K562 (cell line): ENCODE results near the gene LRCH1. TPM values are rescaled to one million over a fixed set of nuclear protein-coding genes. Genes with fewer than 3 reads are reported as not detected.

ENCODE experiments used
- ATAC-seq: fragments of 200-7000 bp; cut with Tn5 transposase; 3 replicates; pipeline ENCODE4 v1.9.1; 2020; ENCODE audit warnings: moderate library complexity
- BruUV-seq: library from RNA; stranded (reverse); fragments of 400-500 nt; replicated peaks from 2 replicates; lab custom pipeline; 2021; lab: Mats Ljungman, UMichigan
- CTCF ChIA-PET: fragments of 300-600 bp; formaldehyde crosslinking; extraction: SDS; loops from one replicate; lab custom pipeline; 2021; ENCODE audit warnings: low intra/inter-chr PET ratio; lab: Yijun Ruan, JAX
- POLR2A ChIA-PET: fragments of 300-600, 350-650 bp; sonication (Branson Sonifier 250); formaldehyde crosslinking; extraction: SDS; loops from one replicate; lab custom pipeline; 2021; ENCODE audit warnings: antibody characterized with exemption, inconsistent platforms; lab: Yijun Ruan, JAX
- DNase-seq, 4 experiments: peaks; one replicate each; pipeline versions ENCODE4 v3.0.0 to v3.0.0-alpha.2; 2011 to 2018; ENCODE audit warnings: low spot score in 3 of 4, mixed read lengths in 3 of 4; ENCODE audit errors: extremely low read depth in 1 of 4
- FAIRE-seq: peaks from 2 replicates; lab custom pipeline; 2011; peaks lifted over from hg19 to GRCh38; lab: Jason Lieb, UNC
- H2AFZ ChIP-seq: 2 replicates; pipeline ENCODE4 v1.6.0; 2011; ENCODE audit warnings: low read depth, low read length, control low read depth, inconsistent platforms
- H3K27ac ChIP-seq: fragments of 200-600 bp; 3 replicates; pipeline ENCODE4 v1.8.0; 2011; ENCODE audit warnings: low read depth, mild to moderate bottlenecking, control low read depth, inconsistent platforms, low read length, moderate library complexity, mixed read lengths; ENCODE audit errors: extremely low read depth
- H3K27me3 ChIP-seq, 2 experiments: fragments of 300-600 bp in 1 of 2; 2 replicates in 1 of 2; 3 replicates in 1 of 2; pipeline versions ENCODE4 v1.6.0 to v1.8.0; 2011; ENCODE audit warnings: inconsistent platforms in 2 of 2, low read length in 2 of 2, mild to moderate bottlenecking in 1 of 2, mixed read lengths in 1 of 2, moderate library complexity in 1 of 2; ENCODE audit not compliant: control insufficient read depth in 2 of 2, insufficient read depth in 2 of 2
- H3K36me3 ChIP-seq: fragments of 300-600 bp; 3 replicates; pipeline ENCODE4 v1.8.0; 2011; ENCODE audit warnings: mild to moderate bottlenecking, low read length, inconsistent platforms; ENCODE audit not compliant: control insufficient read depth, insufficient read depth
- H3K4me1 ChIP-seq, 2 experiments: fragments of 200-600 bp in 1 of 2; replicated peaks in 1 of 2; 2 replicates in 1 of 2; 3 replicates in 1 of 2; pipeline versions ENCODE4 v1.5.1 to v1.8.0; 2011; ENCODE audit warnings: inconsistent platforms in 2 of 2, low read length in 2 of 2, mild to moderate bottlenecking in 1 of 2, mixed read lengths in 1 of 2, moderate library complexity in 1 of 2; ENCODE audit not compliant: control insufficient read depth in 2 of 2, insufficient read depth in 2 of 2
- H3K4me2 ChIP-seq: 2 replicates; pipeline ENCODE4 v1.6.1; 2011; ENCODE audit warnings: low read length, control low read depth, inconsistent platforms, mixed read lengths; ENCODE audit not compliant: insufficient read depth
- H3K4me3 ChIP-seq: fragments of 200-600 bp; sonication (generic), shearing (Covaris generic); 2 replicates; pipeline ENCODE4 v1.5.1; 2016; ENCODE audit warnings: control low read depth, inconsistent platforms
- H3K79me2 ChIP-seq: fragments of 200-600 bp; 3 replicates; pipeline ENCODE4 v1.8.0; 2011; ENCODE audit warnings: low read length, inconsistent platforms; ENCODE audit not compliant: control insufficient read depth, insufficient read depth
- H3K9ac ChIP-seq, 2 experiments: 2 replicates each; pipeline versions ENCODE4 v1.6.0 to v1.6.1; 2011; ENCODE audit warnings: low read depth in 2 of 2, low read length in 2 of 2, control low read depth in 1 of 2, inconsistent platforms in 1 of 2, mild to moderate bottlenecking in 1 of 2, mixed read lengths in 1 of 2; ENCODE audit not compliant: insufficient read depth in 1 of 2
- H3K9me1 ChIP-seq: one replicate; pipeline ENCODE4 v1.6.0; 2011; ENCODE audit warnings: inconsistent platforms, mild to moderate bottlenecking, low read length, moderate library complexity; ENCODE audit not compliant: control insufficient read depth, insufficient read depth
- H3K9me3 ChIP-seq: replicated peaks from 2 replicates; pipeline ENCODE4 v1.5.1; 2011; ENCODE audit warnings: low read depth, low read length, inconsistent platforms; ENCODE audit not compliant: control insufficient read depth, insufficient read depth
- H4K20me1 ChIP-seq: replicated peaks from 2 replicates; pipeline ENCODE4 v1.6.1; 2011; ENCODE audit warnings: low read length, inconsistent platforms, mixed read lengths; ENCODE audit not compliant: control insufficient read depth, insufficient read depth
- ADNP ChIP-seq: fragments of 200-800 bp; sonication (Bioruptor generic); IDR thresholded peaks from 2 replicates; pipeline ENCODE4 v1.6.1; 2016; ENCODE audit warnings: missing genetic modification characterization, missing compliant biosample characterization
- BACH1 ChIP-seq: fragments of 200-800 bp; sonication (Bioruptor generic); IDR thresholded peaks from 2 replicates; pipeline ENCODE4 v1.6.1; 2016; ENCODE audit warnings: missing genetic modification characterization, missing compliant biosample characterization
- MYBL2 ChIP-seq, 2 experiments: fragments of 450-650 bp in 1 of 2; sonication (generic) in 1 of 2; formaldehyde crosslinking in 1 of 2; IDR thresholded peaks; 2 replicates each; pipeline versions ENCODE4 v1.6.1 to v1.8.1; 2017 to 2022; ENCODE audit warnings: borderline replicate concordance in 1 of 2, inconsistent platforms in 1 of 2, low read depth in 1 of 2, mild to moderate bottlenecking in 1 of 2, missing genetic modification reagents in 1 of 2, moderate library complexity in 1 of 2
- NR2C2 ChIP-seq, 2 experiments: fragments of 200-800 bp in 1 of 2; sonication (Bioruptor generic) in 1 of 2; sonication (generic) in 1 of 2; formaldehyde crosslinking in 1 of 2; IDR thresholded peaks; 2 replicates each; pipeline versions ENCODE4 v1.6.1 to v1.8.0; 2016 to 2022; ENCODE audit warnings: mild to moderate bottlenecking in 1 of 2, missing compliant biosample characterization in 1 of 2, missing genetic modification characterization in 1 of 2, missing genetic modification reagents in 1 of 2
- RAD51 ChIP-seq: fragments of 450-650 bp; IDR thresholded peaks from 2 replicates; pipeline ENCODE4 v1.7.1; 2016; ENCODE audit warnings: low read depth, mild to moderate bottlenecking, borderline replicate concordance
- SMARCC2 ChIP-seq: fragments of 450-650 bp; IDR thresholded peaks from 2 replicates; pipeline ENCODE4 v1.6.1; 2017; ENCODE audit warnings: antibody characterized with exemption, moderate library complexity, mild to moderate bottlenecking, low read depth
- ZNF12 ChIP-seq: sonication (generic); formaldehyde crosslinking; IDR thresholded peaks from 2 replicates; pipeline ENCODE4 v1.4.0; 2020; ENCODE audit warnings: mild to moderate bottlenecking, missing genetic modification reagents
- ZNF644 ChIP-seq: fragments of 200-800 bp; sonication (Bioruptor generic); IDR thresholded peaks from 2 replicates; pipeline ENCODE4 v1.6.1; 2016; ENCODE audit warnings: low read depth, missing genetic modification characterization, missing compliant biosample characterization
- whole genome bisulfite sequencing: fragments of 100-300 bp; shearing (Covaris generic); methylation state at CpG from one replicate; pipeline ENCODE4 v1.1.6; 2016; ENCODE audit warnings: low coverage, mixed read lengths; ENCODE audit not compliant: insufficient coverage; ENCODE audit errors: missing lambda C conversion rate; 5-methylcytosine and 5-hydroxymethylcytosine counted together
- in situ Hi-C: fragments of 300-500 bp; cut with MboI; formaldehyde crosslinking; loops from 4 replicates; pipeline ENCODE4 v1.15.0; 2018; ENCODE audit warnings: inconsistent platforms, mixed read lengths
- intact Hi-C: fragments of 100-400 bp; cut with micrococcal nuclease; formaldehyde crosslinking; loops from 2 replicates; pipeline ENCODE4 v1.14.2; 2022
- polyA plus RNA-seq, 8 experiments: library from polyadenylated mRNA; depleted of rRNA in 4 of 8; stranded (reverse) in 5 of 8; unstranded in 3 of 8; fragments of >200 nt; fragmentation: Nextera tagmentation in 2 of 8; fragmentation: Illumina TruSeq in 1 of 8; extraction: Ambion mirVana in 2 of 8; extraction: Trizol in 1 of 8; gene quantifications; 2 replicates each; pipeline versions ENCODE4 v1.2.1 to v1.2.3, GENCODE V29; 2011 to 2014; ENCODE audit warnings: inconsistent platforms in 1 of 8, missing spikeins in 1 of 8
- total RNA-seq, 7 experiments: library from RNA; depleted of rRNA in 6 of 7; stranded (reverse); fragments of >200 nt in 6 of 7; fragmentation: Illumina TruSeq in 2 of 7; extraction: Trizol in 2 of 7; gene quantifications; 2 replicates each; pipeline versions ENCODE4 v1.2.1 to v1.2.3, GENCODE V29; 2011 to 2021; ENCODE audit warnings: low replicate concordance in 1 of 7
- TF ChIP-seq, protein P1 (sequence below): sonication (generic); formaldehyde crosslinking; IDR thresholded peaks from 2 replicates; pipeline ENCODE4 v1.8.0; 2023; ENCODE audit warnings: mild to moderate bottlenecking, missing genetic modification reagents
- TF ChIP-seq, protein P2 (sequence below): sonication (generic); formaldehyde crosslinking; IDR thresholded peaks from 2 replicates; pipeline ENCODE4 v1.8.1; 2023; ENCODE audit warnings: mild to moderate bottlenecking, missing genetic modification reagents

Gene LRCH1
- total and polyA plus RNA-seq, 9 of the 15 experiments (the other 6 are each of a cell fraction or from before 2014, with no cell fraction given): 1.1 to 6.8 (median 3.7) TPM

DNA sequence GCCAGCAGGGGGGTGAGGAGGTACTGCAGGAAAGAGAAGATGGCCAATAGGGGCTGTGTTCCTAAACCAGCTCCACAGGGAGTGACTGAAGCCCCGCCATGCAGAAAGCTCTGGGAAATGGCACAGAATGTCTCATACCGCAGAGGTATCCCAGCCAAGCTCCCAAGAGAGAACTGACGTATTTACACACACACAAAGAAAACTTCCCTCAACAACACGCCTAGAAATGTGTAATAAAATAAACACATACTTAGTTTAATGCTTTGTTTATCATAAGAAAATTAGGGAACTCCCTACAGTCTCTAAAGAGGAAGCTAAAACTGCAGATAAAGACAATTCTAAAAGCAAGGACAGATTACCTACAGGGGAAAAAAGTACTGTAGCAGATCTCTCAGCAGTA is 204.0 kb downstream of the LRCH1 start:
- no peaks in the 10 kb centered on the region for H3K9me1 ChIP-seq
- peaks cover 2 to 6% of the 10 kb centered on the region in 2 experiments; a peak in 3 of 5 replicates for H3K27me3 ChIP-seq
- DNase-seq (no peak), FAIRE-seq (no peak), ATAC-seq (no peak)
- in situ Hi-C loops: no loop called here
- H3K4me2 ChIP-seq: no peak overlapping the region
- H2AFZ ChIP-seq: no peak overlapping the region
- H3K27ac ChIP-seq: no peak overlapping the region
- no peaks in the 10 kb centered on the region for H3K4me1 ChIP-seq
- 10% methylated on average over 2 of the region's 4 CpGs for WGBS
- POLR2A ChIA-PET: no interaction called here
- H3K9ac ChIP-seq: no peak overlapping the region
- CTCF ChIA-PET: no interaction called here
- no peaks in the 10 kb centered on the region for H3K36me3 ChIP-seq
- BruUV-seq: no TSS peak
- H3K79me2 ChIP-seq: no peaks in the 10 kb centered on the region
- no peaks in the 10 kb centered on the region for H3K9me3 ChIP-seq
- no peaks in the 10 kb centered on the region for H4K20me1 ChIP-seq
- TF ChIP-seq NR2C2 (CRISPR knock-in tag; IDR thresholded peaks at IDR 0.05): no peak
- no peak for TF ChIP-seq NR2C2 (tag; IDR thresholded peaks at IDR 0.05)
- no peak for TF ChIP-seq RAD51
- no peak for TF ChIP-seq SMARCC2
- no peak for TF ChIP-seq MYBL2 (IDR thresholded peaks at IDR 0.05; ENCODE audit: low read depth)
- no peak for TF ChIP-seq MYBL2 (CRISPR knock-in tag; IDR thresholded peaks at IDR 0.05; ENCODE audit: borderline replicate concordance)
- no peak for TF ChIP-seq ZNF644 (tag)
- TF ChIP-seq, protein P1, sequence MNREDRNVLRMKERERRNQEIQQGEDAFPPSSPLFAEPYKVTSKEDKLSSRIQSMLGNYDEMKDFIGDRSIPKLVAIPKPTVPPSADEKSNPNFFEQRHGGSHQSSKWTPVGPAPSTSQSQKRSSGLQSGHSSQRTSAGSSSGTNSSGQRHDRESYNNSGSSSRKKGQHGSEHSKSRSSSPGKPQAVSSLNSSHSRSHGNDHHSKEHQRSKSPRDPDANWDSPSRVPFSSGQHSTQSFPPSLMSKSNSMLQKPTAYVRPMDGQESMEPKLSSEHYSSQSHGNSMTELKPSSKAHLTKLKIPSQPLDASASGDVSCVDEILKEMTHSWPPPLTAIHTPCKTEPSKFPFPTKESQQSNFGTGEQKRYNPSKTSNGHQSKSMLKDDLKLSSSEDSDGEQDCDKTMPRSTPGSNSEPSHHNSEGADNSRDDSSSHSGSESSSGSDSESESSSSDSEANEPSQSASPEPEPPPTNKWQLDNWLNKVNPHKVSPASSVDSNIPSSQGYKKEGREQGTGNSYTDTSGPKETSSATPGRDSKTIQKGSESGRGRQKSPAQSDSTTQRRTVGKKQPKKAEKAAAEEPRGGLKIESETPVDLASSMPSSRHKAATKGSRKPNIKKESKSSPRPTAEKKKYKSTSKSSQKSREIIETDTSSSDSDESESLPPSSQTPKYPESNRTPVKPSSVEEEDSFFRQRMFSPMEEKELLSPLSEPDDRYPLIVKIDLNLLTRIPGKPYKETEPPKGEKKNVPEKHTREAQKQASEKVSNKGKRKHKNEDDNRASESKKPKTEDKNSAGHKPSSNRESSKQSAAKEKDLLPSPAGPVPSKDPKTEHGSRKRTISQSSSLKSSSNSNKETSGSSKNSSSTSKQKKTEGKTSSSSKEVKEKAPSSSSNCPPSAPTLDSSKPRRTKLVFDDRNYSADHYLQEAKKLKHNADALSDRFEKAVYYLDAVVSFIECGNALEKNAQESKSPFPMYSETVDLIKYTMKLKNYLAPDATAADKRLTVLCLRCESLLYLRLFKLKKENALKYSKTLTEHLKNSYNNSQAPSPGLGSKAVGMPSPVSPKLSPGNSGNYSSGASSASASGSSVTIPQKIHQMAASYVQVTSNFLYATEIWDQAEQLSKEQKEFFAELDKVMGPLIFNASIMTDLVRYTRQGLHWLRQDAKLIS (CRISPR knock-in tag): no peak
- TF ChIP-seq ZNF12 (CRISPR knock-in tag): no peak
- TF ChIP-seq ADNP: no peak
- TF ChIP-seq, protein P2, sequence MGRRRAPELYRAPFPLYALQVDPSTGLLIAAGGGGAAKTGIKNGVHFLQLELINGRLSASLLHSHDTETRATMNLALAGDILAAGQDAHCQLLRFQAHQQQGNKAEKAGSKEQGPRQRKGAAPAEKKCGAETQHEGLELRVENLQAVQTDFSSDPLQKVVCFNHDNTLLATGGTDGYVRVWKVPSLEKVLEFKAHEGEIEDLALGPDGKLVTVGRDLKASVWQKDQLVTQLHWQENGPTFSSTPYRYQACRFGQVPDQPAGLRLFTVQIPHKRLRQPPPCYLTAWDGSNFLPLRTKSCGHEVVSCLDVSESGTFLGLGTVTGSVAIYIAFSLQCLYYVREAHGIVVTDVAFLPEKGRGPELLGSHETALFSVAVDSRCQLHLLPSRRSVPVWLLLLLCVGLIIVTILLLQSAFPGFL (CRISPR knock-in tag): no peak
- no peak for TF ChIP-seq BACH1 (tag)
- no peak overlapping the region for H3K4me3 ChIP-seq
- intact Hi-C loops: no loop called here
